Mammary epithelial cell (primary cell): Measurements from ENCODE around the gene CNTN5.

ENCODE experiments used
- EZH2 ChIP-seq: IDR thresholded peaks from 2 replicates; pipeline ENCODE4 v1.6.1; 2012; ENCODE audit warnings: low read length, inconsistent platforms, borderline replicate concordance
- TF ChIP-seq, protein P1 (sequence below), 2 donors: IDR thresholded peaks in 1 of 2; conservative IDR thresholded peaks in 1 of 2; 2 replicates each; pipeline ENCODE4 v1.5.1; 2011 to 2012; ENCODE audit warnings: inconsistent platforms in 2 of 2, low read length in 2 of 2, mild to moderate bottlenecking in 2 of 2, control low read depth in 1 of 2, low read depth in 1 of 2; ENCODE audit not compliant: insufficient read depth in 1 of 2; ENCODE audit errors: extremely low read depth in 1 of 2

- TF ChIP-seq, protein P1, sequence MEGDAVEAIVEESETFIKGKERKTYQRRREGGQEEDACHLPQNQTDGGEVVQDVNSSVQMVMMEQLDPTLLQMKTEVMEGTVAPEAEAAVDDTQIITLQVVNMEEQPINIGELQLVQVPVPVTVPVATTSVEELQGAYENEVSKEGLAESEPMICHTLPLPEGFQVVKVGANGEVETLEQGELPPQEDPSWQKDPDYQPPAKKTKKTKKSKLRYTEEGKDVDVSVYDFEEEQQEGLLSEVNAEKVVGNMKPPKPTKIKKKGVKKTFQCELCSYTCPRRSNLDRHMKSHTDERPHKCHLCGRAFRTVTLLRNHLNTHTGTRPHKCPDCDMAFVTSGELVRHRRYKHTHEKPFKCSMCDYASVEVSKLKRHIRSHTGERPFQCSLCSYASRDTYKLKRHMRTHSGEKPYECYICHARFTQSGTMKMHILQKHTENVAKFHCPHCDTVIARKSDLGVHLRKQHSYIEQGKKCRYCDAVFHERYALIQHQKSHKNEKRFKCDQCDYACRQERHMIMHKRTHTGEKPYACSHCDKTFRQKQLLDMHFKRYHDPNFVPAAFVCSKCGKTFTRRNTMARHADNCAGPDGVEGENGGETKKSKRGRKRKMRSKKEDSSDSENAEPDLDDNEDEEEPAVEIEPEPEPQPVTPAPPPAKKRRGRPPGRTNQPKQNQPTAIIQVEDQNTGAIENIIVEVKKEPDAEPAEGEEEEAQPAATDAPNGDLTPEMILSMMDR (conservative IDR thresholded peaks at IDR 0.05 in 1 of 2, IDR thresholded peaks at IDR 0.05 in 1 of 2; ENCODE audit: extremely low read depth in 1 of 2, insufficient read depth in 1 of 2, low read depth in 1 of 2, low read length in 2 of 2) = no peak
- no peak for TF ChIP-seq EZH2
Observed at GRCh38 chr11:100336873-100337272, 1316.1 kb downstream of the CNTN5 start.
